GM21390 (cell line): ENCODE data around the gene GNA15.
A peak's percentile ranks its signal among the peaks of the same experiment; 100 is the strongest.
"Not testable (repeated sequence)": the region's sequence is repeated elsewhere in the genome, so short reads cannot be mapped to it uniquely, and the experiment has no call there.

ENCODE experiments used
- ATAC-seq: cut with Tn5 transposase; IDR thresholded peaks from one replicate; pipeline ENCODE4 v1.9.1; 2021; ENCODE audit not compliant: unreplicated experiment

The GNA15 gene

GRCh38 chr19:3146677-3147100 lies 10.9 kb downstream of the GNA15 start:
- no peak for ATAC-seq

- no peak for ATAC-seq
Observed at GRCh38 chr19:3148503-3148902, 12.7 kb downstream of the GNA15 start.

GRCh38 chr19:3149089-3149488 lies 13.3 kb downstream of the GNA15 start:
- ATAC-seq = no peak

GRCh38 chr19:3149526-3150505 lies 14.0 kb downstream of the GNA15 start:
- no peak for ATAC-seq

GRCh38 chr19:3150739-3151329 lies 15.0 kb downstream of the GNA15 start:
- no peak for ATAC-seq

- ATAC-seq = no peak
Observed at GRCh38 chr19:3151563-3152418, 16.0 kb downstream of the GNA15 start.

- no peak for ATAC-seq
Observed at GRCh38 chr19:3152419-3152780, 16.6 kb downstream of the GNA15 start.

GRCh38 chr19:3153286-3154230 lies 17.7 kb downstream of the GNA15 start:
- no peak for ATAC-seq

GRCh38 chr19:3154447-3154846 lies 18.6 kb downstream of the GNA15 start:
- not testable (repeated sequence) for ATAC-seq

- ATAC-seq = peak; percentile 71
Observed at GRCh38 chr19:3154957-3155736, 19.3 kb downstream of the GNA15 start.

- no peak for ATAC-seq
Observed at GRCh38 chr19:3157096-3157845, 21.4 kb downstream of the GNA15 start.

GRCh38 chr19:3159565-3159964 lies 23.7 kb downstream of the GNA15 start:
- ATAC-seq = no peak

- no peak for ATAC-seq
Observed at GRCh38 chr19:3160219-3160618, 24.4 kb downstream of the GNA15 start.

GRCh38 chr19:3161453-3161852 lies 25.6 kb downstream of the GNA15 start:
- no peak for ATAC-seq

- no peak for ATAC-seq
Observed at GRCh38 chr19:3162418-3163229, 26.8 kb downstream of the GNA15 start.

GRCh38 chr19:3163230-3163886 lies 27.5 kb downstream of the GNA15 start:
- ATAC-seq = no peak

- no peak for ATAC-seq
Observed at GRCh38 chr19:3163943-3164342, 28.1 kb downstream of the GNA15 start.
